ENCODE measurements around the gene LCN1.

- no peak for TF ChIP-seq EZH2 (IDR thresholded peaks at IDR 0.05; ENCODE audit: low read depth)
- TF ChIP-seq CTCF (conservative IDR thresholded peaks at IDR 0.05): no peak
These were observed 30.2 kb downstream of the LCN1 start for GRCh38 chr9:135551456-135551855.

Measured in PC-9 (cell line).